ENCODE measurements around the gene GPR153.

- TF ChIP-seq CTCF (IDR thresholded peaks at IDR 0.05) (no peak), POLR2A (IDR thresholded peaks at IDR 0.05) (no peak), POLR2AphosphoS5 (IDR thresholded peaks at IDR 0.05) (no peak), EP300 (IDR thresholded peaks at IDR 0.05) (no peak)
Measured at GRCh38 chr1:6224718-6225117, 36.2 kb downstream of the GPR153 start.
